SJCRH30 (cell line): ENCODE results near the gene LRP1B. TPM values are rescaled to one million over a fixed set of nuclear protein-coding genes. Genes with fewer than 3 reads are reported as not detected.
"Not testable (repeated sequence)": the region's sequence is repeated elsewhere in the genome, so short reads cannot be mapped to it uniquely, and the experiment has no call there.

ENCODE experiments used
- DNase-seq, 2 experiments: peaks; one replicate each; pipeline ENCODE4 v3.0.0-alpha.2; 2015 to 2020
- H3K27ac ChIP-seq: fragments of 250-450 bp; sonication (Bioruptor Pico); 2 replicates; pipeline ENCODE4 v1.5.1; 2020; ENCODE audit warnings: mild to moderate bottlenecking, moderate library complexity
- H3K27me3 ChIP-seq: fragments of 250-450 bp; sonication (Bioruptor Pico); 2 replicates; pipeline ENCODE4 v1.5.1; 2020; ENCODE audit warnings: mild to moderate bottlenecking, moderate library complexity
- H3K36me3 ChIP-seq: fragments of 250-450 bp; sonication (Bioruptor Pico); 2 replicates; pipeline ENCODE4 v1.5.1; 2020; ENCODE audit warnings: mild to moderate bottlenecking, moderate library complexity
- H3K4me1 ChIP-seq: fragments of 250-450 bp; sonication (Bioruptor Pico); 2 replicates; pipeline ENCODE4 v1.5.1; 2020; ENCODE audit warnings: mild to moderate bottlenecking, moderate library complexity
- H3K4me3 ChIP-seq: fragments of 250-450 bp; sonication (Bioruptor Pico); 2 replicates; pipeline ENCODE4 v1.5.1; 2020; ENCODE audit warnings: mild to moderate bottlenecking, moderate library complexity
- H3K9me3 ChIP-seq: fragments of 250-450 bp; sonication (Bioruptor Pico); replicated peaks from 2 replicates; pipeline ENCODE4 v1.5.1; 2020; ENCODE audit warnings: mild to moderate bottlenecking, moderate library complexity
- total RNA-seq: library from RNA; depleted of rRNA; stranded (reverse); fragments of >200 nt; shearing (Covaris generic); gene quantifications from 2 replicates; pipeline ENCODE4 v1.2.3, GENCODE V29; 2014

LRP1B gene
- total RNA-seq, 1 experiment from 2014 or later = 7.5 TPM

DNA sequence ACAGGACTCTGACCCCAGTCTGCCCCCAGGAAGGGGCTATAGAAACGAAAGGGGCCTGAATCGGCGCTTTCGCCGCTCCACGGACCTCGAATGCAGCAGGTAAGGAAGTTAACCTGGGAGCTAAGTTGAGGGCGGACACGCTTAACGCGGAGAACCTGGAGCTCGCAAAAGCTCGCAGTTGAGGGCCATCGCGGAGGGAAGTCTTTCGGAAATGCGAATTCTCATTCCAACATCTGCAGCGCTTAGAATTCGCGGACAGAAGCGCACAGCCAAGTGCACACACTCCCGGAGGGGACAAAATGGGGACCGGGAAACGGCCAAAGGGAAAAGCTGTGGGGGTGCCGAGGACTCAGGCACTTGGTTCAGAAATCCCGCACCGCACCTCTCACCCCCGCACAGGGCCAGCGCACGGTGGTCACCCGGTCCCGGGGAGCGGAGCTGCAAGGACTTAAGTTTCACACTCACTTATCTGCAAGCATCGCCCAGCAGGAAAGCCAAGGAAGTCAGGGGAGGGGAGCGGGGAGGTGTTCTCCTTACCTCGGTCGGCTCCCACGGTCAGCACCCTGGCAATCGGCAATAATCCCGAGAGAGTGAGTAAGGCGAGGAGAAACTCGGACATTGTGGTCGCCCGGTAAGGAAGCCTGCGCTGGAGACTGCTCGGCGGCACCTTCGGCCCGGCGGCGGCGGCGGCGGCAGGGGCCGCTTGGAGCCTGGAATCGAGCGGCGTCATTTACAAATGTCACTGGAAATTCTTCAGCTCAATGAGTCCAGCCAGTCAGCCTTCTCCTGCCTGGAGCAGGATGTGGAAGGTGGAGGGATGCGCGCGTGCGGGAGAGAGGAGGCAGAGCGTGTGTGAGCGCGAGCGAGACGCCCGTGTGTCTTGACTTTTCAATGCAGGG, 456 bp downstream of the LRP1B start:
- H3K4me1 ChIP-seq = no peaks in the 10 kb centered on the region
- no peaks in the 10 kb centered on the region for H3K36me3 ChIP-seq
- no peaks in the 10 kb centered on the region for H3K9me3 ChIP-seq
- DNase-seq = peak; percentile 79 to 83
- H3K4me3 ChIP-seq = peak overlapping the region; percentile 76
- H3K27me3 ChIP-seq = no peaks in the 10 kb centered on the region
- H3K27ac ChIP-seq = peak overlapping the region; percentile 84

DNA sequence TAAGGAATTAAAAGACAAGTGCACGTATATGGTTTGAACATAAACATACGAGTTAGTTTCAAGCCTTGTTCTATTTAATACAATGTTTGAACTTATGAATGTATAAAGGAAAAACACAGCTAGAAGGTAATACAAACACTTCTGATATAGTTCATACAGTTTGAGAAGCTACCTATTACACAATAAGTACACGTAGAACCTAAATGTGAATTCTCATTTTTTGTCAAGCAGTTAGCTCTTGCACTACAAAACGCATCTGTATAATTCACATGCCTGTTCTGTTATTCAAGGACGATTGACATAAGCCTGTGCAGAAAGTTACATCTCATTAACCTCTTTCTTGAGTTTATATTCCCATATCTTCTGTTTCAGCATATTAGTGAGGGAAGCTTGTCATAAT, 2.7 kb downstream of the LRP1B start:
- Histone ChIP-seq H3K36me3 (no peaks in the 10 kb centered on the region), H3K27me3 (no peaks in the 10 kb centered on the region), H3K27ac (no peak overlapping the region), H3K9me3 (no peaks in the 10 kb centered on the region), H3K4me3 (no peak overlapping the region), H3K4me1 (no peaks in the 10 kb centered on the region)
- DNase-seq = no peak

DNA sequence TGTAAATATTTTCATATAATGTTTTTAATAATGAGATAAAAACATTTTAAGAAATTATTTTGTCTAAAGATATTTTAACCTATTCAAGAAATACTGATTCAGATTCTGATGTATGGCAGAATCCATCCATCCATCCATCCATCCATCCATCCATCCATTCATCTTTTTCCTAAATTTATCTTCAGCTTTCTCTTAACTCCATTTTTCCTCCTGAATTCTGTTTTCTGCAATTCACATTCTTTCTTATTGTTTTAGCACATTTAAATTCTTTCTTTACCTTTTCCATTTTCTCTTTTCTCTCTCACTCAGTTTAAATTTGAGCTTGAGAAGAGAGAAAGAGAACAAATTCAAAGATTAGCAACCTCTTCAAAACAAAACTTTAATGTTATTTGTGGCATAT, 3.6 kb downstream of the LRP1B start:
- Histone ChIP-seq H3K27ac (no peak overlapping the region), H3K27me3 (no peaks in the 10 kb centered on the region), H3K9me3 (no peaks in the 10 kb centered on the region), H3K4me3 (no peak overlapping the region), H3K4me1 (no peaks in the 10 kb centered on the region), H3K36me3 (no peaks in the 10 kb centered on the region)
- no peak for DNase-seq

DNA sequence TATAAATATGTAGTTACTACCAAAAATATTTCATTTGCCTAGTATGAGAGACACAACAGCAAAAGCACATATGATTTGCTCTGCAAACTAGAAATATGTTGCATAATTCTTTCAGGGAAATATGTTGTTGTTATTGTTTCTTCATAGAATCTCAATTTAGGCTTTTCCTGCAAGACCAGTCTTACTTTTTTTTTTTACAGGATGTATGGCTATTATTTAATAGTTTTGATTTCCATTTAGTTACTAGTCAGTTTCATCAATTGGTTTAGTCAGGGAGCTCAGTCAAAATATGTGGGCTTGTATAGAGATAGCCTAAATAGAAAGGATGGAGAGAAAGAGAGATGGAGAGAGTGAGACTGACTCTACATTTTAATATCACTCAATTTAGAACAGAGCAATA, 6.1 kb downstream of the LRP1B start:
- H3K4me1 ChIP-seq = no peaks in the 10 kb centered on the region
- H3K4me3 ChIP-seq = no peak overlapping the region
- H3K27me3 ChIP-seq = no peaks in the 10 kb centered on the region
- H3K27ac ChIP-seq = no peak overlapping the region
- H3K36me3 ChIP-seq = no peaks in the 10 kb centered on the region
- H3K9me3 ChIP-seq = no peaks in the 10 kb centered on the region
- no peak for DNase-seq

DNA sequence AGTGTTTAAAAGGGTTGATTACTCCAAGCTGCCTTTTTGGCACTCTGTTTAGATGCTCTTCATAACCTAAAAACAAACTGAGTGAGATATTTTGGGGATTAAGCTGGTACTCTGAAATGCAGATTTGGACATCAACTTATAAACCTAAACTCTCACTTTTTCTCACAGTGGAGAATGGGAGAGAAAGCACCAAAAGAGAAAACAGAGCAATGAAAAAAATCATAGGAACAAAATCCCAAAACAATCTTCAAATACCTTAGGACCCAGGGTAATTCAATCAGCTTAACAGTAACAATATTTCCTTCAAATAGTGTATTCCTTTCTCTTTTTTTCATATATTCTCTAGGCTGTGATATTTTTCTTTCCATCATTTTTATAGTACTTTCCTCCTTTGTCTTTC, 11.5 kb downstream of the LRP1B start:
- H3K27ac ChIP-seq = no peak overlapping the region

DNA sequence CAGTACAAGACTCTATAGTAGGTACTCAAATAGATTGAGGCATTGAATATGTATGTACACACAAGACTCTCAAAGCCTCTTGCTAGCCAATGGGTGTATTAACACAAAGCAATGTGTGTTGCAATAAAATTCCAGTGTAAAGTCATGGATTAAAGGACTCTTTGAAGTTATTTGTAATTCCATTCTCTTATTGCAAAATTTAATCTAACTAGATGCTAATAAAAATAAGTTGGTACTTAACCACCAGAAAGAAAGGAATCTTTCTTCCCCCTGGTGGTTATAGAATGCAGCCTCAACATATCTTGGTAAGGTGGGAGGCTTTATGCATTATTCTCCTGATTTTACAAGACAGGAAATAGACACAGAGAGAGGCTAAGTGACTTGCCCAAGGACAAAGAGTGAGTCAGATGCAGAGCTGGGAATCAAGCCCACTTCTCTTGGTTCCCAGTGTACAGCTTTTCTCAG, 18.0 kb downstream of the LRP1B start:
- 0 out of 2 replicates have a peak, but pooled peaks cover 4% of the 10 kb centered on the region for H3K36me3 ChIP-seq
- 0 out of 2 replicates have a peak, but pooled peaks cover 2% of the 10 kb centered on the region for H3K4me1 ChIP-seq
- no peaks in the 10 kb centered on the region for H3K27me3 ChIP-seq
- no peak overlapping the region for H3K27ac ChIP-seq
- no peak overlapping the region for H3K4me3 ChIP-seq
- no peaks in the 10 kb centered on the region; the same call in 1 of the 2 replicates for H3K9me3 ChIP-seq
- DNase-seq = peak in 1 of 2 experiments; percentile 38

More for the DNA sequence above, 11.5 kb downstream of the LRP1B start:
- Histone ChIP-seq H3K4me1 (no peaks in the 10 kb centered on the region), H3K9me3 (no peaks in the 10 kb centered on the region), H3K36me3 (no peaks in the 10 kb centered on the region), H3K27me3 (no peaks in the 10 kb centered on the region), H3K4me3 (no peak overlapping the region)
- DNase-seq = no peak

DNA sequence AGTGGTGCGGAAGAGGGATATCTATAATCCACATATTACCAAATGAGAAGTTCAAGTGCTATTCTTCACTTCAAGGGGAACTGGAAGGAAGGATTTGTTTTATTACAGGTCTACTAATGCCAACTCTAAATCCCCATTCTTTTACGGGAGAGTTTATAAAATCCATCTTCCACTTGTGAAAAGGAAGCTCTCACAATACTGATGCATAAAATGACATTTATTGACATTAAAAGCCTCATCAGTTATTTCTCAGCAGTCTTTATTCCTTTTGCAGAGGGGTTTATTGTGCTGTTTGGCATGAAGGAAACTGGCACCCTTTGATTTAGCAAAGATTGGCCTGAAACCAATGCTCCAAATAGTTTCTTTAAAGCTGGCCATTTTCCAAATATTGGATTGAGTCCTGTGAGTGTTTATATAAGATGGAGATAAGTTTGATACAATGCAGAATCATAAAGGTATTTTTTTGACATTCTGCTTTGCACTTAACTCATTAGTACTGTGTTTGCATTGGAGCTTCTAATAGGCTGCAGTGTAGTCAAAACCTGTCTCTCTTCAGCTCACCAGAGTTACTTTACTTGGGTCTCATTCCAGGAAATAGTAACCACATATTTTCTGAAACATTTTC, 26.6 kb downstream of the LRP1B start:
- Histone ChIP-seq H3K27me3 (no peaks in the 10 kb centered on the region), H3K4me3 (no peak overlapping the region), H3K9me3 (no peaks in the 10 kb centered on the region), H3K27ac (no peak overlapping the region), H3K4me1 (no peaks in the 10 kb centered on the region), H3K36me3 (no peaks in the 10 kb centered on the region)
- DNase-seq = no peak

DNA sequence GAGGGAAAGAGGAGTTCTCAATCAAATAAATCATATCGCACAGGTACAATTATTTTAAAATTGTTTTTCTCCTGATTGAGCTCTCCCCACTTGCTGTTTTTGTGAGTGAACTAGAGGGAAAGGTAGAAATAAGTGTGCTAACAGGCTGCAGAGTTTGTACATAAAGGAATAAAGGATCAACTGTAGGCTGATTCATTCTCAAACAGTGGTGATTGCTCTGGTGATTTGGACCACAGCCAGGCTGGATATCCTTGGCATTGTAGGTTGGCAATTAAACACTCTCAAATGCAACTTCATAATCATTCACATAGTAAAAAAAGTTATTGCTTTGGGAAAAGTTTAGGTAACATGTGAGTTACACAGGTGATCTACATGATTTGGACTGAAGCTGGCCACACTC, 29.8 kb downstream of the LRP1B start:
- no peak for DNase-seq
- H3K4me1 ChIP-seq = no peaks in the 10 kb centered on the region
- H3K4me3 ChIP-seq = no peak overlapping the region
- no peak overlapping the region for H3K27ac ChIP-seq
- H3K27me3 ChIP-seq = no peaks in the 10 kb centered on the region
- no peaks in the 10 kb centered on the region for H3K36me3 ChIP-seq
- no peaks in the 10 kb centered on the region for H3K9me3 ChIP-seq

DNA sequence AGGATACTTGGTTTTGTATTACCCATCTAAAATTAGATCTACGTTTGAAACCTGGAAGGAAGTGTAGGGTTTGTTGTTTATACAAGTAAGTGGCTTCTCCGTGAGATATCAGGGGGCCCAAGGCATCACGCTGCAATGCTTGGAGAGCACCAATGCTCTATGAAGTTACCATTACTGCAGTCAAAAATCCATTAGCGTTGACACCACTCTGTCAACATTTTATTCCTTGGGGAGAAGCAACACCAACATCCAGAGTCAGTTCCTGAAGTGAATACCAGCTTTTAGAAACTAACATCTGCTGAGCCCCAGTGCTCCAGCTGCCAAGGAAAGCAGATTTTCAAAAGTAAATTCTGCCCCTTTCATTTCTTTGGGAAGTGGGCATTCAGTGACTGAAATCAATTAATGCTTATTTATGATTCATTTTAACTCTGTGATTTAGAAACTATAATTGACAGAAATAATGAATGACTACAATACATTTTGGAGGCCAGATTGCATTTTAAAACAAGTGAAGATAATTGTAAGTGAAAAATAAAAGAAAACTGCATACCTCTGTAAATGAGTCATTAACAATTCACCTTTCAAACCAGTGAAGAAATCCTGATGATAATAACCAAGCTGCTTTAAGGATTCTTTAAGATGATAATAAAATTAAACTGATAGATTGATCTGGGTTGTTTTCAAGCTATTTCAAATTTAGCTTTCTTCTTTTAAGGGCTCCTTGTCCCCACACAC, 30.5 kb downstream of the LRP1B start:
- Histone ChIP-seq H3K4me3 (no peak overlapping the region), H3K4me1 (no peaks in the 10 kb centered on the region), H3K27ac (no peak overlapping the region), H3K36me3 (no peaks in the 10 kb centered on the region), H3K9me3 (no peaks in the 10 kb centered on the region), H3K27me3 (no peaks in the 10 kb centered on the region)
- DNase-seq = no peak

DNA sequence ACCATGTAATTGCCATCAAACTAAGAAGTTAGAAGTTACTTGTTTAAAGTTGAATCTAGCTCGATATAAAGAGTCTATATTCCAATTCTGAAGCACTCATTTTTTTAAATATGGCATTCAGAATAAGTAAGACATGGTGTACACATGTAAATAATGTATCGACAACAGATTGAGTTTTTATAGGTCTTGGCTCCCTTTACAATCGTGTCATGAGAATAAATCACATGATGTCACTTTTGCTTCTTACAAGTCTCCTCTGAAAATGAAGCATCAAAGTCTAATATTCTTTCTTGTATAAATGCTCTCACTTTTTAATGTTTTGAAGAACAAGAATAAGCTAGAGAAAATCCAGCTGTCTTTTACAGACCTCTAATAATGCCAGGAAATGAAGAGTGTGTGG, 33.1 kb downstream of the LRP1B start:
- no peak overlapping the region for H3K4me3 ChIP-seq
- no peak overlapping the region for H3K27ac ChIP-seq
- no peak for DNase-seq
- H3K36me3 ChIP-seq = no peaks in the 10 kb centered on the region
- no peaks in the 10 kb centered on the region for H3K9me3 ChIP-seq
- no peaks in the 10 kb centered on the region for H3K4me1 ChIP-seq
- H3K27me3 ChIP-seq = no peaks in the 10 kb centered on the region

DNA sequence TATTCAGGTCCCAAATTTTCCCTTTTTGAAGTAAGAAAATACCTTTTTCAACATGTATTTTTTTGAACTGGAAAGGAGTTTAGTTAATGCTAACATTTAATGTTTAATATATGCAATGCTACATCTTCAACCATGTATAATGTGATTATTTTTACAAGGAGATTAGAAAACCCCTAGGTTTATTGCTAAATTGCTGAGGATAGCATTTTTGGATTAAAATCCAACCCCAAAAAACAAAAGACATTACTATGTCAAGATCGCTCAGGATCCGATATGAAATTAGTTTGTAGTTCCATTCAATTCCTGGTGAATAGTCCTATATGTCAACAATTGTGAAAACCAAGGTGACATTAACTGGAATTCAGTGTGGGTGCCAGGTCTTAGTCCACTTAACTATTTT, 35.2 kb downstream of the LRP1B start:
- Histone ChIP-seq H3K4me3 (no peak overlapping the region), H3K9me3 (no peaks in the 10 kb centered on the region), H3K27ac (no peak overlapping the region), H3K36me3 (no peaks in the 10 kb centered on the region), H3K27me3 (no peaks in the 10 kb centered on the region), H3K4me1 (no peaks in the 10 kb centered on the region)
- no peak for DNase-seq

DNA sequence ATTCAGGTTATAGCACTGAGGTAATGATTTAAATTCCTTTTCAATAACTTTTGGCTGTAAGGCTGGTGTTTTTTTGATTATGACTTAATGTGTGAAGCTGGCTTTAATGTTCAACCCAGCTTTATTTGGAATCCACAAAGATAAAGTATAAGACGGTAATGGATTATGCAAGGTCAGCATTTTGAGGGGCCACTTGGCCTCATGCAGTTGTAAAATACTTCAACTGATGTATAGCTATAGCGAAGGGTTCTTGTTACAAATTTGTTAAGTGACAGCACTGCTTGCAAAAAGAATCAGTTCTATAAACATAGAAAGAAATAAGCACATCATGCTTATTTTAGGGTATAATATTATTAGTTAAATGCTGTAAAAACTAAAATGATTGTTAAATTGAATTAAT, 36.6 kb downstream of the LRP1B start:
- Histone ChIP-seq H3K4me3 (no peak overlapping the region), H3K27ac (no peak overlapping the region), H3K36me3 (no peaks in the 10 kb centered on the region), H3K9me3 (no peaks in the 10 kb centered on the region), H3K27me3 (no peaks in the 10 kb centered on the region), H3K4me1 (no peaks in the 10 kb centered on the region)
- no peak for DNase-seq

DNA sequence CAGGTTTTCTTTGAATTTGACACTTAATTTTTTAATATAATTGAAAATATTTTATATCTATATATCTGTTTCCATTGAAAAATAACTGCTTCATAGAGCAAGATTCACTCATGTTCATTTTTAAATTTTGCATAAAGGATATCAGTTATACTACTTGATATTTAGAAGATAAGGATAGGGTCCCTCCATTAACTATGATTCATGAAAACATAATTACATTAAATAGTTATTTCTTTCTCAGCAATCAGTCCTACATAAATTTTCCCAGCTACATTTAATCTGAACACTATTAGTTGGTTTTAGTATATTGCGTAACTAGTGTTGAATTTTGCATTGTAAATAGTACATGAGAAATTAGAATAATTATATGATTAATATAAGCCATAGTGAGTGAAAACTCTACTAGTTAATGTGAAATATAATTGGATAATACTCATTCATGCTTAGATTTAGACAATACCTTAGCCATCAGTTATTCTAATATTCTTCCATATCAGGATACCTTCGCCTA, 42.7 kb downstream of the LRP1B start:
- Histone ChIP-seq H3K4me3 (no peak overlapping the region), H3K4me1 (no peaks in the 10 kb centered on the region), H3K9me3 (no peaks in the 10 kb centered on the region), H3K27ac (no peak overlapping the region), H3K36me3 (no peaks in the 10 kb centered on the region), H3K27me3 (no peaks in the 10 kb centered on the region)
- DNase-seq = no peak

DNA sequence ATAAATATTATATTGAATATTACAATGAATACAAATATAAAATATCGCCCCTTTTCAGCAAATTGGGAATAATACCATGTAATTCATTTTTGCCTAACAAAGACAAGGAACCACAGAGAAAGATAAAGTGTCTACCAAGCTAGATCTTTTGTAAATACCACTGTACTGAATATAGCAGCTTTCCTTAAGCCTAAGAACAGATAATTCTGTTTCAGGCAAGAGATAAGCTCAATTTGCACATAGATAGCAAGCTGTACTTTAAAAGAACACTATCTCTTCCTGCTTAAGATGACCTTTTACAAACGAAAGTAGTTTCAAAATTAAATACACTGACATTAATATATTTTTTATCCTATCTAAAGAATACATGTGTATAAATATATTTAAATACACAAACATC, 43.2 kb downstream of the LRP1B start:
- not testable (repeated sequence) for H3K27ac ChIP-seq, H3K36me3 ChIP-seq, H3K4me3 ChIP-seq, H3K4me1 ChIP-seq, DNase-seq, H3K27me3 ChIP-seq, H3K9me3 ChIP-seq

DNA sequence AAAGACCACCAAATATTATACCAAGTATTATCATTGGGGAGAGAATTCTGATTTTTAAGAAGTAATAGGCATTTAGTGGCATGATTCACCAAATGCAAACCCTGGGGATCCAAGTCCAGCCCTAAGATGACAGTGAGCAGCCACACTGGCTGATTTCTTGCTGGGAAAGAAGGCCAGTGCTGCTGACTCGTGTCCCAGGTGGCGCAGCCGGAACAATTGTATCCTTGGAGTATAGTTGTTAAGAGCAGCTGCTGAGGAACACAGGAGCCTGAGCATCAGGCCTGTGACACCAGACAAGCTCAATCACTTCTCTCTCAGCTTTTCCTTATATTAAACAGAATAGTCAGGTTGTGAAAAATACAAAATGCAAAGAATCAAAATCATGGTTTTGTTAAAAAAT, 48.4 kb downstream of the LRP1B start:
- Histone ChIP-seq H3K27me3 (no peaks in the 10 kb centered on the region), H3K4me1 (peaks cover 3% of the 10 kb centered on the region), H3K36me3 (no peaks in the 10 kb centered on the region), H3K27ac (no peak overlapping the region), H3K9me3 (no peaks in the 10 kb centered on the region), H3K4me3 (no peak overlapping the region)
- peak; percentile 44 to 54 for DNase-seq
